Fibroblast of lung (primary cell): Measurements from ENCODE around the gene CTNNA2.

Experiments used
- CTCF ChIP-seq, 2 donors: IDR thresholded peaks in 1 of 2; conservative IDR thresholded peaks in 1 of 2; 1 replicate in 1 of 2; 2 replicates in 1 of 2; pipeline ENCODE4 v1.5.1; 2011 to 2012; ENCODE audit warnings: low read length in 2 of 2, control low read depth in 1 of 2, inconsistent platforms in 1 of 2, low read depth in 1 of 2, mild to moderate bottlenecking in 1 of 2
- EZH2 ChIP-seq: IDR thresholded peaks from 2 replicates; pipeline ENCODE4 v1.5.1; 2012; ENCODE audit warnings: low read length, control low read depth, mild to moderate bottlenecking; ENCODE audit errors: missing control alignments

GRCh38 chr2:80573950-80574349, 1061.1 kb downstream of the CTNNA2 start:
- TF ChIP-seq CTCF (conservative IDR thresholded peaks at IDR 0.05 in 1 of 2, IDR thresholded peaks at IDR 0.05 in 1 of 2; ENCODE audit: low read depth in 1 of 2, low read length in 2 of 2) (no peak), EZH2 (no peak)
